ES-I3 (cell line): Measurements from ENCODE around the gene KRT34.
"Not testable (repeated sequence)": the region's sequence is repeated elsewhere in the genome, so short reads cannot be mapped to it uniquely, and the experiment has no call there.

Experiments used
- H3K36me3 ChIP-seq: 2 replicates; pipeline ENCODE4 v1.6.1; 2013; ENCODE audit warnings: mild to moderate bottlenecking, low read length, control low read depth, moderate library complexity; ENCODE audit not compliant: insufficient read depth
- H3K4me1 ChIP-seq: 2 replicates; pipeline ENCODE4 v1.6.1; 2013; ENCODE audit warnings: mild to moderate bottlenecking, control low read depth, low read length; ENCODE audit not compliant: insufficient read depth
- H3K9ac ChIP-seq: 2 replicates; pipeline ENCODE4 v1.6.1; 2013; ENCODE audit warnings: low read depth, mild to moderate bottlenecking, low read length, moderate library complexity
- H3K9me3 ChIP-seq: 2 replicates; pipeline ENCODE4 v1.6.1; 2013; ENCODE audit warnings: mild to moderate bottlenecking, low read length, moderate library complexity; ENCODE audit not compliant: control insufficient read depth, insufficient read depth

KRT34 gene

GRCh38 chr17:41381943-41382342, at the start of gene KRT34:
KRT34 (minus strand) TSS chr17:41382306; CDS start chr17:41382246, 60 bp downstream.
- not testable (repeated sequence) for H3K4me1 ChIP-seq, H3K9me3 ChIP-seq, H3K9ac ChIP-seq, H3K36me3 ChIP-seq

- not testable (repeated sequence) for H3K9me3 ChIP-seq, H3K4me1 ChIP-seq, H3K9ac ChIP-seq, H3K36me3 ChIP-seq
Measured at GRCh38 chr17:41430376-41430775, 48.3 kb upstream of the KRT34 start.

GRCh38 chr17:41429667-41430066, 47.6 kb upstream of the KRT34 start:
- no peaks in the 10 kb centered on the region for H3K4me1 ChIP-seq
- H3K36me3 ChIP-seq = no peaks in the 10 kb centered on the region
- H3K9ac ChIP-seq = no peak overlapping the region
- no peaks in the 10 kb centered on the region for H3K9me3 ChIP-seq

GRCh38 chr17:41428591-41429291, 46.6 kb upstream of the KRT34 start:
- no peaks in the 10 kb centered on the region for H3K4me1 ChIP-seq
- H3K9ac ChIP-seq = no peak overlapping the region
- H3K9me3 ChIP-seq = no peaks in the 10 kb centered on the region
- H3K36me3 ChIP-seq = no peaks in the 10 kb centered on the region

GRCh38 chr17:41424111-41424635, 42.1 kb upstream of the KRT34 start, which contains the start of gene KRT37:
KRT37 (minus strand) TSS chr17:41424585; CDS start chr17:41424523, 62 bp downstream.
- no peaks in the 10 kb centered on the region for H3K4me1 ChIP-seq
- H3K9me3 ChIP-seq = no peaks in the 10 kb centered on the region
- H3K36me3 ChIP-seq = no peaks in the 10 kb centered on the region

GRCh38 chr17:41422586-41422985, 40.5 kb upstream of the KRT34 start:
- not testable (repeated sequence) for H3K4me1 ChIP-seq, H3K9ac ChIP-seq, H3K9me3 ChIP-seq, H3K36me3 ChIP-seq

More at GRCh38 chr17:41424111-41424635, 42.1 kb upstream of the KRT34 start, which contains the start of gene KRT37:
- H3K9ac ChIP-seq = no peak within 1 kb of the TSS

- Histone ChIP-seq H3K9ac (no peak overlapping the region), H3K4me1 (no peaks in the 10 kb centered on the region), H3K9me3 (no peaks in the 10 kb centered on the region), H3K36me3 (no peaks in the 10 kb centered on the region)
Measured at GRCh38 chr17:41421617-41422016, 39.5 kb upstream of the KRT34 start.

GRCh38 chr17:41421116-41421515, 39.0 kb upstream of the KRT34 start:
- Histone ChIP-seq H3K36me3 (no peaks in the 10 kb centered on the region), H3K9ac (no peak overlapping the region), H3K9me3 (no peaks in the 10 kb centered on the region), H3K4me1 (no peaks in the 10 kb centered on the region)

- H3K9ac ChIP-seq = no peak overlapping the region
- H3K9me3 ChIP-seq = no peaks in the 10 kb centered on the region
- no peaks in the 10 kb centered on the region for H3K4me1 ChIP-seq
- no peaks in the 10 kb centered on the region for H3K36me3 ChIP-seq
Measured at GRCh38 chr17:41420134-41420533, 38.0 kb upstream of the KRT34 start.

GRCh38 chr17:41419716-41420115, 37.6 kb upstream of the KRT34 start:
- Histone ChIP-seq H3K4me1 (no peaks in the 10 kb centered on the region), H3K9ac (no peak overlapping the region), H3K36me3 (no peaks in the 10 kb centered on the region), H3K9me3 (no peaks in the 10 kb centered on the region)

GRCh38 chr17:41418116-41418860, 36.2 kb upstream of the KRT34 start:
- no peaks in the 10 kb centered on the region for H3K9me3 ChIP-seq
- H3K4me1 ChIP-seq = peaks cover 5% of the 10 kb centered on the region
- H3K9ac ChIP-seq = no peak overlapping the region
- H3K36me3 ChIP-seq = no peaks in the 10 kb centered on the region

- H3K9me3 ChIP-seq = no peaks in the 10 kb centered on the region
- peaks cover 10% of the 10 kb centered on the region for H3K4me1 ChIP-seq
- no peak overlapping the region for H3K9ac ChIP-seq
- no peaks in the 10 kb centered on the region for H3K36me3 ChIP-seq
Measured at GRCh38 chr17:41417576-41418015, 35.5 kb upstream of the KRT34 start.

- Histone ChIP-seq H3K9ac (no peak overlapping the region), H3K9me3 (no peaks in the 10 kb centered on the region), H3K36me3 (no peaks in the 10 kb centered on the region), H3K4me1 (peaks cover 10% of the 10 kb centered on the region)
Measured at GRCh38 chr17:41417127-41417526, 35.0 kb upstream of the KRT34 start.

GRCh38 chr17:41416479-41416878, 34.4 kb upstream of the KRT34 start:
- Histone ChIP-seq H3K9me3 (no peaks in the 10 kb centered on the region), H3K36me3 (no peaks in the 10 kb centered on the region), H3K9ac (no peak overlapping the region), H3K4me1 (peaks cover 10% of the 10 kb centered on the region)
